Keratinocyte (primary cell): ENCODE results near the gene CNTNAP5.

Source experiments
- EZH2 ChIP-seq: IDR thresholded peaks from one replicate; pipeline ENCODE4 v1.6.1; 2012; ENCODE audit warnings: inconsistent platforms, mild to moderate bottlenecking, low read length, moderate library complexity
- TF ChIP-seq, protein P1 (sequence below), 3 experiments: IDR thresholded peaks in 1 of 3; conservative IDR thresholded peaks in 1 of 3; optimal IDR thresholded peaks in 1 of 3; 2 replicates in 2 of 3; 3 replicates in 1 of 3; pipeline versions ENCODE3 to v1.5.1; 2011; ENCODE audit warnings: low read length in 3 of 3, mild to moderate bottlenecking in 3 of 3, moderate library complexity in 2 of 3, control low read depth in 1 of 3, inconsistent platforms in 1 of 3; ENCODE audit not compliant: insufficient read depth in 2 of 3; ENCODE audit errors: extremely low read depth in 1 of 3

- TF ChIP-seq, protein P1, sequence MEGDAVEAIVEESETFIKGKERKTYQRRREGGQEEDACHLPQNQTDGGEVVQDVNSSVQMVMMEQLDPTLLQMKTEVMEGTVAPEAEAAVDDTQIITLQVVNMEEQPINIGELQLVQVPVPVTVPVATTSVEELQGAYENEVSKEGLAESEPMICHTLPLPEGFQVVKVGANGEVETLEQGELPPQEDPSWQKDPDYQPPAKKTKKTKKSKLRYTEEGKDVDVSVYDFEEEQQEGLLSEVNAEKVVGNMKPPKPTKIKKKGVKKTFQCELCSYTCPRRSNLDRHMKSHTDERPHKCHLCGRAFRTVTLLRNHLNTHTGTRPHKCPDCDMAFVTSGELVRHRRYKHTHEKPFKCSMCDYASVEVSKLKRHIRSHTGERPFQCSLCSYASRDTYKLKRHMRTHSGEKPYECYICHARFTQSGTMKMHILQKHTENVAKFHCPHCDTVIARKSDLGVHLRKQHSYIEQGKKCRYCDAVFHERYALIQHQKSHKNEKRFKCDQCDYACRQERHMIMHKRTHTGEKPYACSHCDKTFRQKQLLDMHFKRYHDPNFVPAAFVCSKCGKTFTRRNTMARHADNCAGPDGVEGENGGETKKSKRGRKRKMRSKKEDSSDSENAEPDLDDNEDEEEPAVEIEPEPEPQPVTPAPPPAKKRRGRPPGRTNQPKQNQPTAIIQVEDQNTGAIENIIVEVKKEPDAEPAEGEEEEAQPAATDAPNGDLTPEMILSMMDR (optimal IDR thresholded peaks at IDR 0.05 in 1 of 3, IDR thresholded peaks at IDR 0.05 in 1 of 3, conservative IDR thresholded peaks at IDR 0.05 in 1 of 3; ENCODE audit: extremely low read depth in 1 of 3, insufficient read depth in 2 of 3, low read length in 3 of 3): no peak
- no peak for TF ChIP-seq EZH2
Measured at GRCh38 chr2:124035001-124035400, 9.9 kb downstream of the CNTNAP5 start.
